AG09309 (cell line): ENCODE results near the gene FGF10.

Experiments
- DNase-seq: peaks from one replicate; pipeline ENCODE4 v3.0.0-alpha.2; 2010; ENCODE audit warnings: low read depth
- H3K4me3 ChIP-seq: 2 replicates; pipeline ENCODE4 v1.5.1; 2011; ENCODE audit warnings: mild to moderate bottlenecking, low read depth, low read length, moderate library complexity; ENCODE audit not compliant: control insufficient read depth
- TF ChIP-seq, protein P1 (sequence below): IDR thresholded peaks from 2 replicates; pipeline ENCODE4 v1.5.1; 2011; ENCODE audit warnings: mild to moderate bottlenecking, low read depth, low read length, inconsistent platforms; ENCODE audit not compliant: insufficient read depth, control insufficient read depth; ENCODE audit errors: missing control alignments

The FGF10 gene

DNA sequence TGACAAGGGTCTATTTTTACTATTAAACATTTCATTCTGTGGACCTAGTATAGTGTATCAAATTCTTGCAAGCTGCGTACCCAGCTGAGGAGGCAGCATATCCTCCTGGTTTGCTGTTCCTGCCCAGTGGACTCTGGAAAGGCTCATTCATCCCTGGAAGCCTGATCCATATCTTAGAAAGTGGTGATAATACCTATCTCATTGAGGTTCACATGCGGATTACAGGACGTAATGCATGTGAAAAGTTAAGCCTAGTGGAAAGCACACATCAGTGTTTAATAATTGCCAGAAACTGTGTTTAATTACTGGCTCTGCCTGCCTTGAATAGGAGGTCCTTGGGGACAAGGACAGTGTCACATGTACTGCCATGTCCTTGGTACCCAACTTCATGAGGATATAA is 132.0 kb downstream of the FGF10 start:
- no peak for DNase-seq
- no peak overlapping the region for H3K4me3 ChIP-seq
- TF ChIP-seq, protein P1, sequence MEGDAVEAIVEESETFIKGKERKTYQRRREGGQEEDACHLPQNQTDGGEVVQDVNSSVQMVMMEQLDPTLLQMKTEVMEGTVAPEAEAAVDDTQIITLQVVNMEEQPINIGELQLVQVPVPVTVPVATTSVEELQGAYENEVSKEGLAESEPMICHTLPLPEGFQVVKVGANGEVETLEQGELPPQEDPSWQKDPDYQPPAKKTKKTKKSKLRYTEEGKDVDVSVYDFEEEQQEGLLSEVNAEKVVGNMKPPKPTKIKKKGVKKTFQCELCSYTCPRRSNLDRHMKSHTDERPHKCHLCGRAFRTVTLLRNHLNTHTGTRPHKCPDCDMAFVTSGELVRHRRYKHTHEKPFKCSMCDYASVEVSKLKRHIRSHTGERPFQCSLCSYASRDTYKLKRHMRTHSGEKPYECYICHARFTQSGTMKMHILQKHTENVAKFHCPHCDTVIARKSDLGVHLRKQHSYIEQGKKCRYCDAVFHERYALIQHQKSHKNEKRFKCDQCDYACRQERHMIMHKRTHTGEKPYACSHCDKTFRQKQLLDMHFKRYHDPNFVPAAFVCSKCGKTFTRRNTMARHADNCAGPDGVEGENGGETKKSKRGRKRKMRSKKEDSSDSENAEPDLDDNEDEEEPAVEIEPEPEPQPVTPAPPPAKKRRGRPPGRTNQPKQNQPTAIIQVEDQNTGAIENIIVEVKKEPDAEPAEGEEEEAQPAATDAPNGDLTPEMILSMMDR, result no peak
